ENCODE measurements around the gene MYH15. TPM values are rescaled to one million over a fixed set of nuclear protein-coding genes. Genes with fewer than 3 reads are reported as not detected.

Gene MYH15
- total and polyA plus RNA-seq, 10 of the 15 experiments (the other 5 are each of a cell fraction or from before 2014, with no cell fraction given), result 0.05 to 0.27 (median 0.09) TPM; not detected in 1

DNA sequence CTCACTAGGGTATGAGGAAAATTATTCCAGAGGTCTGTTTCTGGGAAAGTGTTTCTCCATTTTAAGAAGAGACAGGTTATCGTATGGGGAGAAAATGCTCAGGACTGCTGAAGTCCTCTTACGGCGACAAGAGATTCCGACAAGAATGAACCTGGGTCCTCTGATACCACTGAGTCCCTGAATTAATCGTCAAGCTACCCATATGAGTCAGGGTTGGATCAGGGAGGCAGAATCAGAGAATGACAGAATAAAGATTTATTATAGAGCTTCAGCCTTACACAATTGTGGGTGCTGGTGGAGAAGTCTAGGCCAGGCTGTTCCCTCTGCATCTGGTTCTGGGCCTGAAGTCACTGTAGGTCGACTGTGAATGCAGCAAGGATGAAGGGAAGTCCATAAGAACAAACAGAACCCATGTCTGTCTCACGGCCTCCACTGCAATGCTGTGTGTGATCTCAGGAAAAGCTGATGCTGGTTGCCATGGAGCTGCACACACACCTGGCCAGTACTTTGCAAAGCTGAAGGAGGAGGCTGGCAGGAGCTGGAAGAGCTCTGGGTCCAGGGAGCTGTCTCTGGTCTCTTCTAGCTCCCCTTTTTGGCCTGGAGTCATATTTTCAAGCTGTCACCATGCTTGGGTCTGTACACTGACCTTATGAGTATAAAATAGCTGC lies 130.1 kb downstream of the MYH15 start:
- POLR2A ChIA-PET, result no interaction called here
- intact Hi-C loops (cut with micrococcal nuclease; ENCODE audit: unreplicated experiment), result no loop called here
- no peaks in the 10 kb centered on the region for H4K20me1 ChIP-seq (ENCODE audit: control insufficient read depth, insufficient read depth)
- FAIRE-seq, result no peak
- no peak for TF ChIP-seq MXI1 (IDR thresholded peaks at IDR 0.05; ENCODE audit: low read depth, low read length)
- no peak for TF ChIP-seq RB1 (IDR thresholded peaks at IDR 0.05; ENCODE audit: borderline replicate concordance)
- TF ChIP-seq KLF5 (IDR thresholded peaks at IDR 0.05; ENCODE audit: partially characterized antibody), result no peak
- no peak for TF ChIP-seq IKZF1 (conservative IDR thresholded peaks at IDR 0.05)
- TF ChIP-seq MYB (IDR thresholded peaks at IDR 0.05; ENCODE audit: borderline replicate concordance, low read depth, low read length), result no peak
- TF ChIP-seq, protein P1, sequence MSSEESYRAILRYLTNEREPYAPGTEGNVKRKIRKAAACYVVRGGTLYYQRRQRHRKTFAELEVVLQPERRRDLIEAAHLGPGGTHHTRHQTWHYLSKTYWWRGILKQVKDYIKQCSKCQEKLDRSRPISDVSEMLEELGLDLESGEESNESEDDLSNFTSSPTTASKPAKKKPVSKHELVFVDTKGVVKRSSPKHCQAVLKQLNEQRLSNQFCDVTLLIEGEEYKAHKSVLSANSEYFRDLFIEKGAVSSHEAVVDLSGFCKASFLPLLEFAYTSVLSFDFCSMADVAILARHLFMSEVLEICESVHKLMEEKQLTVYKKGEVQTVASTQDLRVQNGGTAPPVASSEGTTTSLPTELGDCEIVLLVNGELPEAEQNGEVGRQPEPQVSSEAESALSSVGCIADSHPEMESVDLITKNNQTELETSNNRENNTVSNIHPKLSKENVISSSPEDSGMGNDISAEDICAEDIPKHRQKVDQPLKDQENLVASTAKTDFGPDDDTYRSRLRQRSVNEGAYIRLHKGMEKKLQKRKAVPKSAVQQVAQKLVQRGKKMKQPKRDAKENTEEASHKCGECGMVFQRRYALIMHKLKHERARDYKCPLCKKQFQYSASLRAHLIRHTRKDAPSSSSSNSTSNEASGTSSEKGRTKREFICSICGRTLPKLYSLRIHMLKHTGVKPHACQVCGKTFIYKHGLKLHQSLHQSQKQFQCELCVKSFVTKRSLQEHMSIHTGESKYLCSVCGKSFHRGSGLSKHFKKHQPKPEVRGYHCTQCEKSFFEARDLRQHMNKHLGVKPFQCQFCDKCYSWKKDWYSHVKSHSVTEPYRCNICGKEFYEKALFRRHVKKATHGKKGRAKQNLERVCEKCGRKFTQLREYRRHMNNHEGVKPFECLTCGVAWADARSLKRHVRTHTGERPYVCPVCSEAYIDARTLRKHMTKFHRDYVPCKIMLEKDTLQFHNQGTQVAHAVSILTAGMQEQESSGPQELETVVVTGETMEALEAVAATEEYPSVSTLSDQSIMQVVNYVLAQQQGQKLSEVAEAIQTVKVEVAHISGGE (CRISPR knock-in tag; IDR thresholded peaks at IDR 0.05), result no peak
- TF ChIP-seq FOS (IDR thresholded peaks at IDR 0.05; ENCODE audit: borderline replicate concordance, extremely low read depth, insufficient read length), result no peak
- no peak for TF ChIP-seq ZNF622 (IDR thresholded peaks at IDR 0.05)
- TF ChIP-seq, protein P2, sequence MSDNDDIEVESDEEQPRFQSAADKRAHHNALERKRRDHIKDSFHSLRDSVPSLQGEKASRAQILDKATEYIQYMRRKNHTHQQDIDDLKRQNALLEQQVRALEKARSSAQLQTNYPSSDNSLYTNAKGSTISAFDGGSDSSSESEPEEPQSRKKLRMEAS (IDR thresholded peaks at IDR 0.05; ENCODE audit: low read depth, low read length), result no peak
- no peak for TF ChIP-seq RELA (IDR thresholded peaks at IDR 0.05; ENCODE audit: borderline replicate concordance, partially characterized antibody)
- TF ChIP-seq, protein P3, sequence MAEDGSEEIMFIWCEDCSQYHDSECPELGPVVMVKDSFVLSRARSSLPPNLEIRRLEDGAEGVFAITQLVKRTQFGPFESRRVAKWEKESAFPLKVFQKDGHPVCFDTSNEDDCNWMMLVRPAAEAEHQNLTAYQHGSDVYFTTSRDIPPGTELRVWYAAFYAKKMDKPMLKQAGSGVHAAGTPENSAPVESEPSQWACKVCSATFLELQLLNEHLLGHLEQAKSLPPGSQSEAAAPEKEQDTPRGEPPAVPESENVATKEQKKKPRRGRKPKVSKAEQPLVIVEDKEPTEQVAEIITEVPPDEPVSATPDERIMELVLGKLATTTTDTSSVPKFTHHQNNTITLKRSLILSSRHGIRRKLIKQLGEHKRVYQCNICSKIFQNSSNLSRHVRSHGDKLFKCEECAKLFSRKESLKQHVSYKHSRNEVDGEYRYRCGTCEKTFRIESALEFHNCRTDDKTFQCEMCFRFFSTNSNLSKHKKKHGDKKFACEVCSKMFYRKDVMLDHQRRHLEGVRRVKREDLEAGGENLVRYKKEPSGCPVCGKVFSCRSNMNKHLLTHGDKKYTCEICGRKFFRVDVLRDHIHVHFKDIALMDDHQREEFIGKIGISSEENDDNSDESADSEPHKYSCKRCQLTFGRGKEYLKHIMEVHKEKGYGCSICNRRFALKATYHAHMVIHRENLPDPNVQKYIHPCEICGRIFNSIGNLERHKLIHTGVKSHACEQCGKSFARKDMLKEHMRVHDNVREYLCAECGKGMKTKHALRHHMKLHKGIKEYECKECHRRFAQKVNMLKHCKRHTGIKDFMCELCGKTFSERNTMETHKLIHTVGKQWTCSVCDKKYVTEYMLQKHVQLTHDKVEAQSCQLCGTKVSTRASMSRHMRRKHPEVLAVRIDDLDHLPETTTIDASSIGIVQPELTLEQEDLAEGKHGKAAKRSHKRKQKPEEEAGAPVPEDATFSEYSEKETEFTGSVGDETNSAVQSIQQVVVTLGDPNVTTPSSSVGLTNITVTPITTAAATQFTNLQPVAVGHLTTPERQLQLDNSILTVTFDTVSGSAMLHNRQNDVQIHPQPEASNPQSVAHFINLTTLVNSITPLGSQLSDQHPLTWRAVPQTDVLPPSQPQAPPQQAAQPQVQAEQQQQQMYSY (CRISPR knock-in tag; IDR thresholded peaks at IDR 0.05), result no peak
- H3K27me3 ChIP-seq (replicated peaks in 1 of 2; ENCODE audit: control insufficient read depth in 2 of 2, insufficient read depth in 2 of 2, low read length in 1 of 2), result no peaks in the 10 kb centered on the region
- H3K4me3 ChIP-seq, result no peak overlapping the region
- H3K4me1 ChIP-seq (ENCODE audit: control insufficient read depth, insufficient read depth, low read length), result no peaks in the 10 kb centered on the region
- no peak for ATAC-seq
- SMC1A ChIA-PET (ENCODE audit: uncharacterized antibody, unreplicated experiment), result interaction anchor here (0.5 to 1.6 kb wide), 4 partner anchors 8 to 336 kb away, joined by 3 to 6 read pairs (median 4); no protein-coding TSS in a partner anchor
- in situ Hi-C loops (cut with MboI), result no loop called here
- H3K4me2 ChIP-seq (ENCODE audit: control insufficient read depth, insufficient read depth), result no peak overlapping the region
- H3K27ac ChIP-seq (ENCODE audit: control insufficient read depth, insufficient read depth), result no peak overlapping the region
- CTCF ChIA-PET, result interaction anchor here (0.8 to 1.2 kb wide), 2 partner anchors 35 to 97 kb away, joined by 3 read pairs; no protein-coding TSS in a partner anchor
- no peak overlapping the region for H2AFZ ChIP-seq (ENCODE audit: control insufficient read depth, low read depth, low read length)
- no peaks in the 10 kb centered on the region for H3K36me3 ChIP-seq (ENCODE audit: control insufficient read depth in 2 of 2, insufficient read depth in 2 of 2, low read length in 1 of 2)
- 69% methylated on average over 7 of the region's 7 CpGs for WGBS (ENCODE audit: insufficient coverage, insufficient replicate concordance, low lambda C conversion rate, missing lambda C conversion rate)
- H3K9ac ChIP-seq (ENCODE audit: control insufficient read depth, insufficient read depth, low read length), result no peak overlapping the region
- no peaks in the 10 kb centered on the region for H3K79me2 ChIP-seq (ENCODE audit: control insufficient read depth, insufficient read depth, low read length)
- RAD21 ChIA-PET (ENCODE audit: unreplicated experiment), result no interaction called here
- DNase-seq (ENCODE audit: low read depth, low spot score), result no peak
- no peaks in the 10 kb centered on the region for H3K9me3 ChIP-seq (replicated peaks; ENCODE audit: control insufficient read depth, insufficient read depth, low read length)
- no TSS peak for BruUV-seq (replicated peaks)

Data from GM12878 (cell line).